Prostate gland (tissue), 2 donors: Measurements from ENCODE around the gene ROR1.

ENCODE experiments used
- CTCF ChIP-seq, 4 experiments: fragments of 200-600 bp in 2 of 4; fragments of 450-650 bp in 2 of 4; sonication (generic) in 2 of 4; IDR thresholded peaks; 1 replicate in 3 of 4; 2 replicates in 1 of 4; pipeline ENCODE4 v1.5.1; 2016 to 2019; ENCODE audit warnings: antibody characterized with exemption in 4 of 4, mild to moderate bottlenecking in 2 of 4, moderate library complexity in 2 of 4
- POLR2A ChIP-seq: fragments of 450-650 bp; IDR thresholded peaks from one replicate; pipeline ENCODE4 v1.6.1; 2016; ENCODE audit warnings: antibody characterized with exemption, mild to moderate bottlenecking
- POLR2AphosphoS5 ChIP-seq: sonication (generic); formaldehyde crosslinking; IDR thresholded peaks from one replicate; pipeline ENCODE4 v1.6.1; 2017; ENCODE audit warnings: antibody characterized with exemption

DNA sequence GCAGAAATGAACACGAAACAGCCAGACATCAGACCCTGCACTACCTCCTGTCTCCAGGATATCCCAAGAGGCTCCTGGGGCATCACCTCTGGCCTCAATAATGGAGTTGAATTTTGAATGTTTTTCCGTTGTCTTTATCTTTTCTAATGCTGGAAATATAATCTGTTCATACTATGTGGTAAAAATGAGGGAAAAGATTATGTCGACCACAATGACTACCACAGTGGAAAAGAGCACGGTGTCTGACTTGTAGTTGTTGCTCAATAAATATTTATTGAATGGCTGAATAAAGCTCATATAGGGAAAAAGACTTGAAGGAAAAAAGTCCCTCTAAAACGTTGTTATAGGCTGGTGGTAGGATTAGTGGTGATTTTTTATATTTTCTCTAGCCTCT is 44.6 kb upstream of the ROR1 start:
- TF ChIP-seq POLR2A (no peak), CTCF (IDR thresholded peaks at IDR 0.05) (no peak), POLR2AphosphoS5 (no peak)
